Endothelial cell of umbilical vein (primary cell): ENCODE measurements around the gene MTMR6. TPM values are rescaled to one million over a fixed set of nuclear protein-coding genes. Genes with fewer than 3 reads are reported as not detected.

ENCODE experiments used
- BruUV-seq: library from RNA; stranded (reverse); fragments of 400-500 nt; replicated peaks from 2 replicates; lab custom pipeline; 2021; lab: Mats Ljungman, UMichigan
- CTCF ChIA-PET: fragments of 300-600, 350-600 bp; sonication (Branson Sonifier 250); formaldehyde crosslinking; loops from one replicate; lab custom pipeline; 2021; ENCODE audit warnings: antibody characterized with exemption, inconsistent platforms; lab: Charles Lee
- POLR2A ChIA-PET: fragments of 300-600, 350-600 bp; sonication (Branson Sonifier 250); formaldehyde crosslinking; loops from one replicate; lab custom pipeline; 2021; ENCODE audit warnings: antibody characterized with exemption, inconsistent platforms; lab: Charles Lee
- DNase-seq: peaks from one replicate; pipeline ENCODE4 v3.0.0-alpha.2; 2011; ENCODE audit warnings: low read depth, low spot score
- FAIRE-seq: peaks from 2 replicates; lab custom pipeline; 2011; peaks lifted over from hg19 to GRCh38; lab: Jason Lieb, UNC
- H2AFZ ChIP-seq: 2 replicates; pipeline ENCODE4 v1.6.0; 2012; ENCODE audit warnings: low read depth, low read length, control low read depth, inconsistent platforms
- H3K27ac ChIP-seq: 2 replicates; pipeline ENCODE4 v1.5.1; 2011; ENCODE audit warnings: low read depth, mild to moderate bottlenecking, control low read depth, low read length, moderate library complexity; ENCODE audit not compliant: insufficient read depth
- H3K27me3 ChIP-seq, 2 experiments: 2 replicates each; pipeline versions ENCODE4 v1.6.0 to v1.6.1; 2011; ENCODE audit warnings: low read length in 2 of 2, mixed read lengths in 1 of 2; ENCODE audit not compliant: control insufficient read depth in 2 of 2, insufficient read depth in 2 of 2
- H3K36me3 ChIP-seq, 2 experiments: 2 replicates in 1 of 2; 3 replicates in 1 of 2; pipeline ENCODE4 v1.5.1; 2011; ENCODE audit warnings: low read length in 2 of 2, mild to moderate bottlenecking in 1 of 2, moderate library complexity in 1 of 2; ENCODE audit not compliant: control insufficient read depth in 2 of 2, insufficient read depth in 2 of 2; ENCODE audit errors: extremely low read depth in 1 of 2
- H3K4me1 ChIP-seq: 3 replicates; pipeline ENCODE4 v1.5.1; 2011; ENCODE audit warnings: mild to moderate bottlenecking, low read length; ENCODE audit not compliant: control insufficient read depth, insufficient read depth; ENCODE audit errors: extremely low read depth
- H3K4me2 ChIP-seq: 2 replicates; pipeline ENCODE4 v1.6.1; 2011; ENCODE audit warnings: low read length, control low read depth, mixed read lengths; ENCODE audit not compliant: insufficient read depth
- H3K4me3 ChIP-seq, 3 experiments: fragments of 200-600 bp in 1 of 3; sonication (generic), shearing (Covaris generic) in 1 of 3; replicated peaks in 1 of 3; 2 replicates each; pipeline ENCODE4 v1.5.1; 2011 to 2016; ENCODE audit warnings: control low read depth in 3 of 3, low read length in 3 of 3, mild to moderate bottlenecking in 2 of 3, inconsistent platforms in 1 of 3, low read depth in 1 of 3, moderate library complexity in 1 of 3; ENCODE audit not compliant: insufficient read depth in 1 of 3
- H3K79me2 ChIP-seq: 2 replicates; pipeline ENCODE4 v1.6.0; 2012; ENCODE audit warnings: low read length, inconsistent platforms; ENCODE audit not compliant: control insufficient read depth, insufficient read depth
- H3K9ac ChIP-seq: replicated peaks from 2 replicates; pipeline ENCODE3; 2011; ENCODE audit warnings: low read length, control low read depth; ENCODE audit not compliant: insufficient read depth; ENCODE audit errors: extremely low read depth
- H3K9me1 ChIP-seq: replicated peaks from 3 replicates; pipeline ENCODE4 v1.6.0; 2011; ENCODE audit warnings: mild to moderate bottlenecking, low read length; ENCODE audit not compliant: control insufficient read depth, insufficient read depth; ENCODE audit errors: extremely low read depth
- H3K9me3 ChIP-seq: replicated peaks from 2 replicates; pipeline ENCODE4 v1.5.1; 2012; ENCODE audit warnings: low read length, inconsistent platforms; ENCODE audit not compliant: control insufficient read depth, insufficient read depth
- H4K20me1 ChIP-seq: replicated peaks from 2 replicates; pipeline ENCODE3; 2011; ENCODE audit warnings: mild to moderate bottlenecking, low read length; ENCODE audit not compliant: control insufficient read depth, insufficient read depth; ENCODE audit errors: extremely low read depth
- CTCF ChIP-seq, 2 donors: IDR thresholded peaks; 1 replicate in 1 of 2; 2 replicates in 1 of 2; pipeline ENCODE4 v1.5.1; 2011; ENCODE audit warnings: low read length in 2 of 2, mild to moderate bottlenecking in 2 of 2, moderate library complexity in 2 of 2, control low read depth in 1 of 2, inconsistent platforms in 1 of 2, low read depth in 1 of 2; ENCODE audit not compliant: insufficient read depth in 1 of 2; ENCODE audit errors: extremely low read depth in 1 of 2
- EZH2 ChIP-seq: IDR thresholded peaks from 2 replicates; pipeline ENCODE4 v1.6.1; 2012; ENCODE audit warnings: borderline replicate concordance, low read depth, mild to moderate bottlenecking, moderate library complexity, low read length, inconsistent platforms; ENCODE audit not compliant: severe bottlenecking
- FOS ChIP-seq: IDR thresholded peaks from 2 replicates; pipeline ENCODE4 v1.6.1; 2011; ENCODE audit warnings: mild to moderate bottlenecking, low read length, moderate library complexity, borderline replicate concordance; ENCODE audit not compliant: insufficient read depth
- GATA2 ChIP-seq: IDR thresholded peaks from 2 replicates; pipeline ENCODE4 v1.7.0; 2011; ENCODE audit warnings: low read depth, mild to moderate bottlenecking, moderate library complexity, mixed read lengths, low read length; ENCODE audit not compliant: insufficient read length, insufficient read depth
- JUN ChIP-seq: IDR thresholded peaks from 2 replicates; pipeline ENCODE4 v1.6.1; 2011; ENCODE audit warnings: borderline replicate concordance, low read depth; ENCODE audit not compliant: insufficient read length, insufficient read depth
- MAX ChIP-seq: IDR thresholded peaks from 2 replicates; pipeline ENCODE4 v1.6.1; 2011; ENCODE audit not compliant: insufficient read depth, insufficient read length
- MYC ChIP-seq: IDR thresholded peaks from one replicate; pipeline ENCODE4 v1.6.1; 2011; ENCODE audit warnings: mild to moderate bottlenecking, low read depth, low read length
- POLR2A ChIP-seq: IDR thresholded peaks from 2 replicates; pipeline ENCODE4 v1.6.1; 2012; ENCODE audit warnings: low read depth, mild to moderate bottlenecking, control low read depth, low read length
- POLR2AphosphoS5 ChIP-seq: IDR thresholded peaks from 2 replicates; pipeline ENCODE4 v1.6.1; 2012; ENCODE audit warnings: low read depth, mild to moderate bottlenecking, control low read depth, low read length, moderate library complexity; ENCODE audit not compliant: insufficient read depth
- dilution Hi-C: fragments of 300-500 bp; cut with MboI; formaldehyde crosslinking; loops from one replicate; pipeline ENCODE4 v1.15.0; 2019; ENCODE audit warnings: low sequenced_read_pairs; ENCODE audit not compliant: extremely low pct_ligation_motif_present
- intact Hi-C: fragments of 100-400 bp; cut with micrococcal nuclease; formaldehyde crosslinking; loops from one replicate; pipeline ENCODE4 v1.10.0; 2022
- polyA plus RNA-seq, 4 experiments: library from polyadenylated mRNA; depleted of rRNA in 3 of 4; stranded (reverse) in 3 of 4; unstranded in 1 of 4; fragments of >200 nt; gene quantifications; 2 replicates each; pipeline versions ENCODE4 v1.2.1 to v1.2.3, GENCODE V29; 2011 to 2012; ENCODE audit warnings: missing spikeins in 1 of 4
- total RNA-seq: library from RNA; stranded (reverse); gene quantifications from 2 replicates; pipeline ENCODE4 v1.2.3, GENCODE V29; 2021

Gene MTMR6
- total and polyA plus RNA-seq, 2 donors (not counting 3 experiments of a cell fraction or from before 2014, with no cell fraction given): 10.2 to 20.9 TPM

- intact Hi-C loops: no loop called here
- Histone ChIP-seq H3K4me3 (no peak overlapping the region), H3K36me3 (no peaks in the 10 kb centered on the region), H2AFZ (no peak overlapping the region), H3K27ac (no peak overlapping the region), H3K9me3 (no peaks in the 10 kb centered on the region), H3K4me1 (peaks cover 11% of the 10 kb centered on the region), H3K79me2 (peaks cover 96% of the 10 kb centered on the region), H3K9ac (no peak overlapping the region), H4K20me1 (peaks cover 5% of the 10 kb centered on the region), H3K4me2 (no peak overlapping the region), H3K27me3 (no peaks in the 10 kb centered on the region), H3K9me1 (no peaks in the 10 kb centered on the region)
- ChIA-PET POLR2A (no interaction called here), CTCF (no interaction called here)
- FAIRE-seq (no peak), DNase-seq (no peak)
- no peak for TF ChIP-seq EZH2
- no peak for TF ChIP-seq MYC
- TF ChIP-seq POLR2AphosphoS5: no peak
- no peak for TF ChIP-seq MAX
- no peak for TF ChIP-seq JUN
- TF ChIP-seq POLR2A: no peak
- TF ChIP-seq GATA2: no peak
- no peak for TF ChIP-seq FOS
- TF ChIP-seq CTCF (IDR thresholded peaks at IDR 0.05; ENCODE audit: extremely low read depth in 1 of 2, insufficient read depth in 1 of 2, low read depth in 1 of 2, low read length in 2 of 2): no peak
- no TSS peak for BruUV-seq
- dilution Hi-C loops: no loop called here
Measured at GRCh38 chr13:25281193-25281934, 5.9 kb downstream of the MTMR6 start.
